Activated CD8-positive, alpha-beta T cell treated with anti-CD3 and anti-CD28 coated beads for 36 hours (primary cell): ENCODE data around the gene DHDH. TPM values are rescaled to one million over a fixed set of nuclear protein-coding genes. Genes with fewer than 3 reads are reported as not detected.
"Not testable (repeated sequence)": the region's sequence is repeated elsewhere in the genome, so short reads cannot be mapped to it uniquely, and the experiment has no call there.

Experiments
- ATAC-seq: fragments of 200-7000 bp; cut with Tn5 transposase; one replicate; pipeline ENCODE4 v1.10.0; 2021; ENCODE audit warnings: mild to moderate bottlenecking, moderate library complexity
- CTCF ChIA-PET: fragments of 350-600 bp; sonication (Branson Sonifier 250); formaldehyde crosslinking; loops from one replicate; lab custom pipeline; 2021; ENCODE audit warnings: antibody characterized with exemption; lab: Charles Lee
- POLR2A ChIA-PET: fragments of 350-600 bp; sonication (Branson Sonifier 250); formaldehyde crosslinking; loops from one replicate; lab custom pipeline; 2021; ENCODE audit warnings: antibody characterized with exemption; lab: Charles Lee
- DNase-seq: peaks from one replicate; pipeline ENCODE4 v3.0.0-alpha.2; 2020
- H3K27ac Mint-ChIP-seq: one replicate; pipeline ENCODE4 v1.8.0; 2021; ENCODE audit warnings: mild to moderate bottlenecking, mixed read lengths
- H3K27me3 Mint-ChIP-seq: one replicate; pipeline ENCODE4 v1.8.0; 2021; ENCODE audit warnings: mixed read lengths
- H3K36me3 Mint-ChIP-seq: one replicate; pipeline ENCODE4 v1.8.0; 2021; ENCODE audit warnings: low read depth, mixed read lengths
- H3K4me1 Mint-ChIP-seq: one replicate; pipeline ENCODE4 v1.8.0; 2021; ENCODE audit warnings: low read depth, mixed read lengths
- H3K4me3 Mint-ChIP-seq: one replicate; pipeline ENCODE4 v1.8.0; 2021; ENCODE audit warnings: mild to moderate bottlenecking, moderate library complexity, mixed read lengths
- H3K9me3 Mint-ChIP-seq: one replicate; pipeline ENCODE4 v1.8.0; 2021; ENCODE audit warnings: mixed read lengths
- CTCF ChIP-seq: fragments of 200-600 bp; IDR thresholded peaks from one replicate; pipeline ENCODE4 v1.8.0; 2022; ENCODE audit warnings: antibody characterized with exemption, mild to moderate bottlenecking
- intact Hi-C: fragments of 100-400 bp; cut with micrococcal nuclease; formaldehyde crosslinking; loops from one replicate; pipeline ENCODE4 v1.10.0; 2022
- total RNA-seq, 2 experiments: library from RNA; stranded (reverse); gene quantifications; one replicate each; pipeline ENCODE4 v1.2.3, GENCODE V29; 2021

The DHDH gene
- total RNA-seq, 2 experiments from 2014 or later, result 1.4 to 2.8 TPM

GRCh38 chr19:48895226-48895625 is 38.3 kb upstream of the DHDH start:
- no peak overlapping the region for H3K27ac Mint-ChIP-seq
- intact Hi-C loops, result no loop called here
- H3K27me3 Mint-ChIP-seq, result peaks cover 20% of the 10 kb centered on the region
- ATAC-seq (no peak), DNase-seq (no peak)
- no peaks in the 10 kb centered on the region for H3K9me3 Mint-ChIP-seq
- H3K4me3 Mint-ChIP-seq, result peak overlapping the region; percentile 59
- CTCF ChIA-PET, result interaction anchor here (1.1 to 2.3 kb wide), 3 partner anchors 53 to 98 kb away, joined by 3 to 7 read pairs (median 6); partner anchors contain the start of genes GYS1 and RUVBL2
- POLR2A ChIA-PET, result interaction anchor here (0.5 to 1.8 kb wide), 5 partner anchors 15 to 79 kb away, joined by 3 to 8 read pairs (median 4); partner anchors contain the start of gene FTL
- no peak for TF ChIP-seq CTCF
- H3K4me1 Mint-ChIP-seq, result peaks cover 19% of the 10 kb centered on the region
- no peaks in the 10 kb centered on the region for H3K36me3 Mint-ChIP-seq

- H3K4me1 Mint-ChIP-seq, result peaks cover 24% of the 10 kb centered on the region
- no peak for TF ChIP-seq CTCF
- DNase-seq (peak; percentile 86), ATAC-seq (peak; percentile 68)
- ChIA-PET POLR2A (interaction anchor here (1.0 to 2.1 kb wide), 5 partner anchors 15 to 70 kb away, joined by 3 to 10 read pairs (median 4); partner anchors contain the start of gene FTL), CTCF (interaction anchor here (1.2 to 2.3 kb wide), 3 partner anchors 20 to 97 kb away, joined by 4 to 7 read pairs (median 6); partner anchors contain the start of genes GYS1 and RUVBL2)
- H3K9me3 Mint-ChIP-seq, result no peaks in the 10 kb centered on the region
- H3K36me3 Mint-ChIP-seq, result peaks cover 6% of the 10 kb centered on the region
- H3K27ac Mint-ChIP-seq, result peak overlapping the region; percentile 34
- intact Hi-C loops, result no loop called here
- H3K4me3 Mint-ChIP-seq, result peak overlapping the region; percentile 59
- peaks cover 17% of the 10 kb centered on the region for H3K27me3 Mint-ChIP-seq
These were observed 37.2 kb upstream of the DHDH start for GRCh38 chr19:48896191-48896720.

DNA sequence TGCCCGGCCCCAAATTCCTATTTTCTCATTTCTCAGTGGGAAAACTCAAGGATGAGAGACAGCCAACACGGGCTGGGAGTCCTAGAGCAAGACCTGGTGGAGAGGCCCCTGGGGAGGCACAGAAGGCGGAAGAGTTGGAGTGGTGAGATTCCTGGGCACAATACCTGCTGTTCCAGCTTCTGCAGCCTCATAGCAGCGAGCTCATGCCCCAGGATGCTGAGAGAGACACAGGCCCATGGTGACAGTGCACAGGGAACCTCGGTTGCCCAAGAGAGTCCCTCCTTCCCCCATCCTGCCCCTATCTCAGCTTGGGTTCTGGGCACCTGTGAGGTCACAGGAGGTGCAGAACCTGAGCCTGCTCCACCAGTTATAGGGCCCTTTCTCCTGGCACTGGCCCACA is 36.3 kb upstream of the DHDH start:
- CTCF ChIA-PET, result interaction anchor here (1.4 to 2.1 kb wide), 2 partner anchors 96 kb away, joined by 5 to 6 read pairs; partner anchors contain the start of genes GYS1 and RUVBL2
- no peak for TF ChIP-seq CTCF
- intact Hi-C loops, result no loop called here
- Mint-ChIP-seq H3K36me3 (peaks cover 12% of the 10 kb centered on the region), H3K27ac (no peak overlapping the region), H3K4me1 (peaks cover 29% of the 10 kb centered on the region), H3K9me3 (no peaks in the 10 kb centered on the region), H3K27me3 (peaks cover 13% of the 10 kb centered on the region), H3K4me3 (no peak overlapping the region)
- POLR2A ChIA-PET, result interaction anchor here (1.2 to 2.1 kb wide), 3 partner anchors 16 to 69 kb away, joined by 3 to 10 read pairs (median 8); partner anchors contain the start of gene FTL
- DNase-seq (no peak), ATAC-seq (no peak)

GRCh38 chr19:48899386-48899749 is 34.1 kb upstream of the DHDH start:
- intact Hi-C loops, H3K9me3 Mint-ChIP-seq, DNase-seq, ATAC-seq: not testable (repeated sequence)
- POLR2A ChIA-PET, result interaction anchor here (0.6 to 2.5 kb wide), 4 partner anchors 24 to 71 kb away, joined by 3 to 27 read pairs (median 6); partner anchors contain the start of gene FTL
- Mint-ChIP-seq H3K4me3 (peak overlapping the region; percentile 57), H3K4me1 (peaks cover 33% of the 10 kb centered on the region), H3K27me3 (peaks cover 11% of the 10 kb centered on the region), H3K36me3 (peaks cover 19% of the 10 kb centered on the region), H3K27ac (peak overlapping the region; percentile 96)
- CTCF ChIA-PET, result interaction anchor here (0.7 to 1.4 kb wide), 6 partner anchors 12 to 153 kb away, joined by 3 to 5 read pairs (median 3); partner anchors contain the start of gene IZUMO1

DNA sequence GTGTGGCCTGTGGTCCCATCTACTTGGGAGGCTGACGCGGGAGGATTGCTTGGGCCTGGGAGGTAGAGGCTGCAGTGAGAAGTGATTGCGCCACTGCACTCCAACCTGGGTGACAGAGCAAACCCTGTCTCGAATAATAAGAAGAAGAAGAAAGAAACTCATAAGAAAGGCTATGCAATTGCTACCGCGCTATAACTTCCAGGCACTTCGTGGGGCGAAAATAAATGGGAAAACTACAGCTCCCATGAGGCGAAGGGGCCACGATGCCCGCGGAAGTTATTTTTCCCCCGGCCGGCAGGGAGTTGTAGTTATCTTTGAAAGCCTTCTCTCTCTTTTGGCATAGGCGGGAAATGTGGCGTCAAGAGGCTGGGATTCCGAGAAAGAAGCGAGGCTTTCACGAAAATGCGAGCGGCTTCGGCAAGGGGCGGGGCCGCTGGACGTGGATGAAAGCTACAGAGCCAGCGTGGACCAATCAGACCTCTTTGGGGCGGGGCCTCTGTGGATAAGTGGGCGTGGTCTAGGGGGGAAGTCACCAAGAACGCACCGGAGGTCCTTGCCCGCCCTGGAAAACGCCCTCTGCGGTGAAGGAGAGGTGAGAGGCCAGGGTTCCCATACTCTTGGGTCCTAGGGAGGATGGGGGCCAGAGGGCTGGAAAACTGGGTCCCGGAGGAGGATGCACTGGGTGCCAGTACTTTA is 33.6 kb upstream of the DHDH start, which contains the start of gene NUCB1:
NUCB1 (plus strand) TSS at position 532 of the 696 bp plus-strand sequence. CDS start 485 bp downstream, outside the sequence.
- Mint-ChIP-seq H3K9me3 (no peaks in the 10 kb centered on the region), H3K27ac (peak within 1 kb of the TSS; percentile 96), H3K4me3 (peak within 1 kb of the TSS; percentile 95), H3K36me3 (peaks cover 24% of the 10 kb centered on the region), H3K27me3 (peaks cover 7% of the 10 kb centered on the region), H3K4me1 (peaks cover 30% of the 10 kb centered on the region)
- DNase-seq, result peak; percentile 100
- CTCF ChIA-PET, result interaction anchor here (0.7 to 2.3 kb wide), 9 partner anchors 11 to 153 kb away, joined by 3 to 13 read pairs (median 4); partner anchors contain the start of genes GYS1, IZUMO1 and RUVBL2
- ATAC-seq, result peak; percentile 93
- no peak for TF ChIP-seq CTCF
- POLR2A ChIA-PET, result interaction anchor here (0.7 to 2.5 kb wide), 7 partner anchors 25 to 162 kb away, joined by 3 to 27 read pairs (median 4); partner anchors contain the start of gene FTL
- intact Hi-C loops, result no loop called here
